GM12878 (cell line): Measurements from ENCODE around the gene SMIM12. TPM values are rescaled to one million over a fixed set of nuclear protein-coding genes. Genes with fewer than 3 reads are reported as not detected.

Experiments
- ATAC-seq: fragments of 200-7000 bp; cut with Tn5 transposase; 3 replicates; pipeline ENCODE4 v1.9.1; 2020; ENCODE audit warnings: mild to moderate bottlenecking, moderate library complexity
- BruUV-seq: library from RNA; stranded (reverse); fragments of 400-500 nt; replicated peaks from 2 replicates; lab custom pipeline; 2021; lab: Mats Ljungman, UMichigan
- CTCF ChIA-PET: fragments of 300-600 bp; sonication (Branson Sonifier 250); formaldehyde crosslinking; extraction: SDS; loops from one replicate; lab custom pipeline; 2021; ENCODE audit warnings: inconsistent platforms; lab: Yijun Ruan, JAX
- POLR2A ChIA-PET: fragments of 350-600 bp; formaldehyde crosslinking; extraction: SDS; loops from one replicate; lab custom pipeline; 2021; ENCODE audit warnings: inconsistent platforms; lab: Charles Lee
- RAD21 ChIA-PET: fragments of 300-600 bp; sonication (Branson Sonifier 250); formaldehyde crosslinking; loops from one replicate; lab custom pipeline; 2023; ENCODE audit warnings: antibody characterized with exemption; ENCODE audit not compliant: unreplicated experiment; lab: Charles Lee
- SMC1A ChIA-PET: fragments of 300-600 bp; sonication (Branson Sonifier 250); formaldehyde crosslinking; loops from one replicate; lab custom pipeline; 2023; ENCODE audit not compliant: unreplicated experiment, uncharacterized antibody; lab: Charles Lee
- DNase-seq: peaks from one replicate; pipeline ENCODE4 v3.0.0-alpha.2; 2011; ENCODE audit warnings: low read depth, low spot score
- FAIRE-seq: peaks from 3 replicates; lab custom pipeline; 2011; peaks lifted over from hg19 to GRCh38; lab: Jason Lieb, UNC
- H2AFZ ChIP-seq: 2 replicates; pipeline ENCODE4 v1.6.0; 2011; ENCODE audit warnings: low read depth, low read length, control low read depth; ENCODE audit not compliant: control insufficient read depth
- H3K27ac ChIP-seq: 2 replicates; pipeline ENCODE4 v1.5.1; 2011; ENCODE audit warnings: control low read depth; ENCODE audit not compliant: control insufficient read depth, insufficient read depth
- H3K27me3 ChIP-seq, 2 experiments: replicated peaks in 1 of 2; 2 replicates each; pipeline versions ENCODE4 v1.6.0 to v1.6.1; 2011; ENCODE audit warnings: low read length in 1 of 2; ENCODE audit not compliant: control insufficient read depth in 2 of 2, insufficient read depth in 2 of 2
- H3K36me3 ChIP-seq, 2 experiments: 2 replicates each; pipeline ENCODE4 v1.5.1; 2011; ENCODE audit warnings: low read length in 1 of 2; ENCODE audit not compliant: control insufficient read depth in 2 of 2, insufficient read depth in 2 of 2
- H3K4me1 ChIP-seq: 2 replicates; pipeline ENCODE4 v1.6.1; 2011; ENCODE audit warnings: mild to moderate bottlenecking, low read length, moderate library complexity, mixed read lengths; ENCODE audit not compliant: control insufficient read depth, insufficient read depth
- H3K4me2 ChIP-seq: 2 replicates; pipeline ENCODE4 v1.6.0; 2011; ENCODE audit warnings: control low read depth; ENCODE audit not compliant: control insufficient read depth, insufficient read depth
- H3K4me3 ChIP-seq: fragments of 200-600 bp; sonication (generic); 2 replicates; pipeline ENCODE4 v1.5.1; 2016
- H3K79me2 ChIP-seq: 2 replicates; pipeline ENCODE4 v1.6.0; 2011; ENCODE audit warnings: low read length; ENCODE audit not compliant: control insufficient read depth, insufficient read depth
- H3K9ac ChIP-seq: 2 replicates; pipeline ENCODE4 v1.8.0; 2011; ENCODE audit warnings: low read length, control low read depth, mixed read lengths; ENCODE audit not compliant: control insufficient read depth, insufficient read depth
- H3K9me3 ChIP-seq: replicated peaks from 3 replicates; pipeline ENCODE4 v1.5.1; 2011; ENCODE audit warnings: mild to moderate bottlenecking, low read length; ENCODE audit not compliant: control insufficient read depth, insufficient read depth
- H4K20me1 ChIP-seq: 2 replicates; pipeline ENCODE4 v1.6.0; 2011; ENCODE audit not compliant: control insufficient read depth, insufficient read depth
- CHD4 ChIP-seq: fragments of 200-600 bp; sonication (generic); IDR thresholded peaks from 2 replicates; pipeline ENCODE4 v1.6.1; 2016; ENCODE audit warnings: mild to moderate bottlenecking
- JUND ChIP-seq: IDR thresholded peaks from 2 replicates; pipeline ENCODE4 v1.6.1; 2012; ENCODE audit warnings: low read depth, mild to moderate bottlenecking, low read length, improper control_type of control experiment, moderate library complexity
- NFIC ChIP-seq: IDR thresholded peaks from 2 replicates; pipeline ENCODE4 v1.6.1; 2012; ENCODE audit warnings: low read depth, mild to moderate bottlenecking, inconsistent platforms, low read length, moderate library complexity
- NRF1 ChIP-seq: conservative IDR thresholded peaks from 2 replicates; pipeline ENCODE4 v1.6.1; 2011; ENCODE audit warnings: mild to moderate bottlenecking, low read depth, low read length, improper control_type of control experiment
- PAX5 ChIP-seq: IDR thresholded peaks from 2 replicates; pipeline ENCODE4 v1.6.1; 2011; ENCODE audit warnings: low read depth, low read length, borderline replicate concordance
- PKNOX1 ChIP-seq: fragments of 450-650 bp; IDR thresholded peaks from 2 replicates; pipeline ENCODE4 v1.6.1; 2016; ENCODE audit warnings: mild to moderate bottlenecking
- RFX5 ChIP-seq: IDR thresholded peaks from 2 replicates; pipeline ENCODE4 v1.6.1; 2011; ENCODE audit warnings: low read depth, low read length, improper control_type of control experiment
- STAT1 ChIP-seq: fragments of 450-650 bp; conservative IDR thresholded peaks from 2 replicates; pipeline ENCODE4 v1.6.1; 2014; ENCODE audit warnings: antibody characterized with exemption, mild to moderate bottlenecking
- TCF12 ChIP-seq: IDR thresholded peaks from 2 replicates; pipeline ENCODE4 v1.6.1; 2011; ENCODE audit warnings: low read depth, mild to moderate bottlenecking, low read length
- ZNF24 ChIP-seq: fragments of 450-650 bp; IDR thresholded peaks from 2 replicates; pipeline ENCODE4 v1.6.1; 2017; ENCODE audit warnings: antibody characterized with exemption, mild to moderate bottlenecking
- WGBS: methylation state at CpG from one replicate; pipeline ENCODE4 v1.1.6; 2016; ENCODE audit warnings: low lambda C conversion rate; ENCODE audit not compliant: insufficient replicate concordance, insufficient coverage; ENCODE audit errors: missing lambda C conversion rate; 5-methylcytosine and 5-hydroxymethylcytosine counted together
- in situ Hi-C: fragments of 300-500 bp; cut with MboI; formaldehyde crosslinking; loops from 9 replicates; pipeline ENCODE4 v1.14.3; 2018; ENCODE audit warnings: mixed read lengths
- intact Hi-C: fragments of 100-400 bp; cut with micrococcal nuclease; formaldehyde crosslinking; loops from one replicate; pipeline ENCODE4 v1.14.2; 2022; ENCODE audit not compliant: unreplicated experiment
- polyA plus RNA-seq, 11 experiments: library from polyadenylated mRNA; depleted of rRNA in 4 of 11; unstranded in 6 of 11; stranded (reverse) in 5 of 11; fragments of >200 nt; fragmentation: Nextera tagmentation in 4 of 11; fragmentation: Illumina TruSeq in 1 of 11; extraction: Ambion mirVana in 4 of 11; extraction: Trizol in 1 of 11; gene quantifications; 1 replicate in 1 of 11; 2 replicates in 10 of 11; pipeline versions ENCODE4 v1.2.1 to v1.2.3, GENCODE V29; 2011 to 2016; ENCODE audit warnings: inconsistent platforms in 2 of 11, missing spikeins in 2 of 11, low read depth in 1 of 11
- total RNA-seq, 4 experiments: library from RNA; depleted of rRNA in 3 of 4; stranded (reverse); fragments of >200 nt in 3 of 4; fragmentation: Illumina TruSeq in 1 of 4; extraction: Trizol in 1 of 4; gene quantifications; 2 replicates each; pipeline versions ENCODE4 v1.2.1 to v1.2.3, GENCODE V29; 2013 to 2021
- TF ChIP-seq, protein P1 (sequence below): fragments of 450-650 bp; IDR thresholded peaks from 2 replicates; pipeline ENCODE4 v1.6.1; 2017; ENCODE audit warnings: low read depth, mild to moderate bottlenecking, moderate library complexity
- TF ChIP-seq, protein P2 (sequence below): IDR thresholded peaks from 2 replicates; pipeline ENCODE4 v1.6.1; 2011; ENCODE audit warnings: low read depth, low read length, improper control_type of control experiment, borderline replicate concordance
- TF ChIP-seq, protein P3 (sequence below): fragments of 450-650 bp; IDR thresholded peaks from 2 replicates; pipeline ENCODE4 v1.6.1; 2016; ENCODE audit warnings: mild to moderate bottlenecking
- TF ChIP-seq, protein P4 (sequence below): fragments of 450-650 bp; IDR thresholded peaks from 2 replicates; pipeline ENCODE4 v1.6.1; 2017; ENCODE audit warnings: mild to moderate bottlenecking, moderate library complexity

Gene SMIM12
- total and polyA plus RNA-seq, 10 of the 15 experiments (the other 5 are each of a cell fraction or from before 2014, with no cell fraction given) = 26.1 to 81.5 (median 44.1) TPM

DNA sequence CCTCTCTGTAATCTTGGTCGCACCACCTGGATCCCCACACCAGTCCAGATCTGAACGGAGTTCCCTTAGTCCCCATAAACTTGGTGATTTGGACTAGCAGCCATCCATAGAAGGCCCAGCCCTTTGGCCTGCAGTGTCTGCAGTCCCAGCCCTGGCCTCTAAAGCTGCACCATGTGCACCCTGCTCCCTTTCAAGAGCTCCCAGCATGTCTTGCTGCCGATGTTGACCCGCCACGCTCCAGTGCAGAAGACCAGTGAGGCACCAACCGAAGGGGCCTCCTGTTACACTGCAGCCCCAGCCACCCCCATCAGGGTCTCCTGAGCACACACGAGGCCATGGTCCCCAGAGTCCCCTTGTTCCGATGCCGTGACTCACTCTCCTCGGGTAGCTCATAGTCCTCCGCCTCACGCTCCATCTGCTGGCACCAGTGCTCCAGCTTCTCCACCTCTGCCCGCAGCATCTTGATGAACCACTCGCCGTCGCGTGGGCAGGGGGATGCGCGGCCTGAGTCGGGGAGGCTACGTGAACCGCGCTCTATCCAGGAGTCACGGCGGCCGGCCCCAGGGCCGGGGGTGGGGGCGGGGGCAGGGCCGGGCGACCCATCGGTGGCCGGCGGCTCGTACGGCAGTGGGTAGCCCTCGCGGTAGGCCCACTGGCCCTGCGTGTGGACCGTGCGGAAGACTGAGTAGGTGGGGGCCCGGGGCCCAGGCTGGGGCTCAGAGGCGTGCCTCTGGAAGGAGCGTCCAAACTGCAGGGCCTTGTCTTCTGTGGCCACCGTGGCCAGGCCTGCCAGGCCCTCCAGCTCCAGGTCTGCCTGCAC lies 8.9 kb upstream of the SMIM12 start:
- no TSS peak for BruUV-seq
- 82% methylated on average over 30 of the region's 44 CpGs for WGBS
- CTCF ChIA-PET = interaction anchor here (1.5 kb wide), 2 partner anchors 8 to 82 kb away, joined by 5 read pairs; partner anchors contain the start of gene SMIM12
- no peak for TF ChIP-seq JUND
- TF ChIP-seq ZNF24 = no peak
- TF ChIP-seq CHD4 = no peak
- TF ChIP-seq STAT1 = no peak
- TF ChIP-seq, protein P1, sequence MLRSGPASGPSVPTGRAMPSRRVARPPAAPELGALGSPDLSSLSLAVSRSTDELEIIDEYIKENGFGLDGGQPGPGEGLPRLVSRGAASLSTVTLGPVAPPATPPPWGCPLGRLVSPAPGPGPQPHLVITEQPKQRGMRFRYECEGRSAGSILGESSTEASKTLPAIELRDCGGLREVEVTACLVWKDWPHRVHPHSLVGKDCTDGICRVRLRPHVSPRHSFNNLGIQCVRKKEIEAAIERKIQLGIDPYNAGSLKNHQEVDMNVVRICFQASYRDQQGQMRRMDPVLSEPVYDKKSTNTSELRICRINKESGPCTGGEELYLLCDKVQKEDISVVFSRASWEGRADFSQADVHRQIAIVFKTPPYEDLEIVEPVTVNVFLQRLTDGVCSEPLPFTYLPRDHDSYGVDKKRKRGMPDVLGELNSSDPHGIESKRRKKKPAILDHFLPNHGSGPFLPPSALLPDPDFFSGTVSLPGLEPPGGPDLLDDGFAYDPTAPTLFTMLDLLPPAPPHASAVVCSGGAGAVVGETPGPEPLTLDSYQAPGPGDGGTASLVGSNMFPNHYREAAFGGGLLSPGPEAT = no peak
- TF ChIP-seq, protein P2, sequence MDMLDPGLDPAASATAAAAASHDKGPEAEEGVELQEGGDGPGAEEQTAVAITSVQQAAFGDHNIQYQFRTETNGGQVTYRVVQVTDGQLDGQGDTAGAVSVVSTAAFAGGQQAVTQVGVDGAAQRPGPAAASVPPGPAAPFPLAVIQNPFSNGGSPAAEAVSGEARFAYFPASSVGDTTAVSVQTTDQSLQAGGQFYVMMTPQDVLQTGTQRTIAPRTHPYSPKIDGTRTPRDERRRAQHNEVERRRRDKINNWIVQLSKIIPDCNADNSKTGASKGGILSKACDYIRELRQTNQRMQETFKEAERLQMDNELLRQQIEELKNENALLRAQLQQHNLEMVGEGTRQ = no peak
- TF ChIP-seq, protein P3, sequence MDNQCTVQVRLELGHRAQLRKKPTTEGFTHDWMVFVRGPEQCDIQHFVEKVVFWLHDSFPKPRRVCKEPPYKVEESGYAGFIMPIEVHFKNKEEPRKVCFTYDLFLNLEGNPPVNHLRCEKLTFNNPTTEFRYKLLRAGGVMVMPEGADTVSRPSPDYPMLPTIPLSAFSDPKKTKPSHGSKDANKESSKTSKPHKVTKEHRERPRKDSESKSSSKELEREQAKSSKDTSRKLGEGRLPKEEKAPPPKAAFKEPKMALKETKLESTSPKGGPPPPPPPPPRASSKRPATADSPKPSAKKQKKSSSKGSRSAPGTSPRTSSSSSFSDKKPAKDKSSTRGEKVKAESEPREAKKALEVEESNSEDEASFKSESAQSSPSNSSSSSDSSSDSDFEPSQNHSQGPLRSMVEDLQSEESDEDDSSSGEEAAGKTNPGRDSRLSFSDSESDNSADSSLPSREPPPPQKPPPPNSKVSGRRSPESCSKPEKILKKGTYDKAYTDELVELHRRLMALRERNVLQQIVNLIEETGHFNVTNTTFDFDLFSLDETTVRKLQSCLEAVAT = no peak
- TF ChIP-seq NRF1 = no peak
- TF ChIP-seq RFX5 = no peak
- TF ChIP-seq, protein P4, sequence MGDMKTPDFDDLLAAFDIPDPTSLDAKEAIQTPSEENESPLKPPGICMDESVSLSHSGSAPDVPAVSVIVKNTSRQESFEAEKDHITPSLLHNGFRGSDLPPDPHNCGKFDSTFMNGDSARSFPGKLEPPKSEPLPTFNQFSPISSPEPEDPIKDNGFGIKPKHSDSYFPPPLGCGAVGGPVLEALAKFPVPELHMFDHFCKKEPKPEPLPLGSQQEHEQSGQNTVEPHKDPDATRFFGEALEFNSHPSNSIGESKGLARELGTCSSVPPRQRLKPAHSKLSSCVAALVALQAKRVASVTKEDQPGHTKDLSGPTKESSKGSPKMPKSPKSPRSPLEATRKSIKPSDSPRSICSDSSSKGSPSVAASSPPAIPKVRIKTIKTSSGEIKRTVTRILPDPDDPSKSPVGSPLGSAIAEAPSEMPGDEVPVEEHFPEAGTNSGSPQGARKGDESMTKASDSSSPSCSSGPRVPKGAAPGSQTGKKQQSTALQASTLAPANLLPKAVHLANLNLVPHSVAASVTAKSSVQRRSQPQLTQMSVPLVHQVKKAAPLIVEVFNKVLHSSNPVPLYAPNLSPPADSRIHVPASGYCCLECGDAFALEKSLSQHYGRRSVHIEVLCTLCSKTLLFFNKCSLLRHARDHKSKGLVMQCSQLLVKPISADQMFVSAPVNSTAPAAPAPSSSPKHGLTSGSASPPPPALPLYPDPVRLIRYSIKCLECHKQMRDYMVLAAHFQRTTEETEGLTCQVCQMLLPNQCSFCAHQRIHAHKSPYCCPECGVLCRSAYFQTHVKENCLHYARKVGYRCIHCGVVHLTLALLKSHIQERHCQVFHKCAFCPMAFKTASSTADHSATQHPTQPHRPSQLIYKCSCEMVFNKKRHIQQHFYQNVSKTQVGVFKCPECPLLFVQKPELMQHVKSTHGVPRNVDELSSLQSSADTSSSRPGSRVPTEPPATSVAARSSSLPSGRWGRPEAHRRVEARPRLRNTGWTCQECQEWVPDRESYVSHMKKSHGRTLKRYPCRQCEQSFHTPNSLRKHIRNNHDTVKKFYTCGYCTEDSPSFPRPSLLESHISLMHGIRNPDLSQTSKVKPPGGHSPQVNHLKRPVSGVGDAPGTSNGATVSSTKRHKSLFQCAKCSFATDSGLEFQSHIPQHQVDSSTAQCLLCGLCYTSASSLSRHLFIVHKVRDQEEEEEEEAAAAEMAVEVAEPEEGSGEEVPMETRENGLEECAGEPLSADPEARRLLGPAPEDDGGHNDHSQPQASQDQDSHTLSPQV = no peak
- TF ChIP-seq TCF12 = no peak
- no peak for TF ChIP-seq NFIC
- no peak for TF ChIP-seq PKNOX1
- TF ChIP-seq PAX5 = no peak

More for the DNA sequence above, 8.9 kb upstream of the SMIM12 start:
- ChIA-PET SMC1A (no interaction called here), POLR2A (interaction anchor here (0.6 kb wide), 1 partner anchor 279 kb away, joined by 3 read pairs; no protein-coding TSS in a partner anchor), RAD21 (interaction anchor here (0.6 kb wide), 1 partner anchor 814 kb away, joined by 3 read pairs; no protein-coding TSS in a partner anchor)
- in situ Hi-C loops (no loop called here), intact Hi-C loops (no loop called here)
- Histone ChIP-seq H3K9me3 (no peaks in the 10 kb centered on the region), H3K4me3 (no peak overlapping the region), H4K20me1 (no peaks in the 10 kb centered on the region), H2AFZ (no peak overlapping the region), H3K27me3 (peaks cover 0 to 5% of the 10 kb centered on the region in 2 experiments; a peak in 1 of 4 replicates), H3K27ac (no peak overlapping the region), H3K4me2 (no peak overlapping the region), H3K4me1 (peaks cover 4% of the 10 kb centered on the region; the same call in 1 of the 2 replicates), H3K9ac (no peak overlapping the region), H3K36me3 (no peaks in the 10 kb centered on the region), H3K79me2 (no peaks in the 10 kb centered on the region)
- ATAC-seq = no peak
- no peak for FAIRE-seq
- DNase-seq = no peak
